Thyroid gland (tissue), 4 donors: ENCODE data around the gene EHMT1. TPM values are rescaled to one million over a fixed set of nuclear protein-coding genes. Genes with fewer than 3 reads are reported as not detected.
"Not testable (repeated sequence)": the region's sequence is repeated elsewhere in the genome, so short reads cannot be mapped to it uniquely, and the experiment has no call there.

Experiments used
- DNase-seq, 2 donors: peaks; one replicate each; pipeline ENCODE4 v3.0.0-alpha.2; 2019
- H3K27ac ChIP-seq, 3 donors: fragments of 200-600 bp; sonication (generic); 1 replicate in 2 of 3; 2 replicates in 1 of 3; pipeline ENCODE4 v1.5.1; 2016 to 2019; ENCODE audit warnings: mild to moderate bottlenecking in 1 of 3, moderate library complexity in 1 of 3
- H3K27me3 ChIP-seq: fragments of 200-600 bp; sonication (generic); one replicate; pipeline ENCODE4 v1.5.1; 2019
- H3K36me3 ChIP-seq, 2 donors: fragments of 200-600 bp; sonication (generic); one replicate each; pipeline ENCODE4 v1.5.1; 2016 to 2019
- H3K4me1 ChIP-seq, 2 donors: fragments of 200-600 bp; sonication (generic); one replicate each; pipeline ENCODE4 v1.5.1; 2017 to 2019
- H3K4me3 ChIP-seq, 3 donors: fragments of 200-600 bp; sonication (generic); replicated peaks in 1 of 3; 1 replicate in 2 of 3; 2 replicates in 1 of 3; pipeline ENCODE4 v1.5.1; 2016; ENCODE audit warnings: mild to moderate bottlenecking in 1 of 3
- H3K9me3 ChIP-seq: fragments of 200-600 bp; sonication (generic); one replicate; pipeline ENCODE4 v1.5.1; 2017
- CTCF ChIP-seq, 6 experiments: fragments of 200-600 bp in 3 of 6; fragments of 450-650 bp in 3 of 6; sonication (generic) in 3 of 6; IDR thresholded peaks; one replicate each; pipeline ENCODE4 v1.5.1; 2016 to 2019; ENCODE audit warnings: antibody characterized with exemption in 6 of 6, mild to moderate bottlenecking in 2 of 6, inconsistent platforms in 1 of 6, moderate library complexity in 1 of 6
- POLR2A ChIP-seq, 2 donors: fragments of 450-650 bp; IDR thresholded peaks; one replicate each; pipeline ENCODE4 v1.6.1; 2017; ENCODE audit warnings: antibody characterized with exemption in 2 of 2, mild to moderate bottlenecking in 2 of 2, moderate library complexity in 1 of 2
- WGBS, 2 donors: methylation state at CpG; one replicate each; pipeline ENCODE4 v1.1.5; 2017; 5-methylcytosine and 5-hydroxymethylcytosine counted together
- intact Hi-C: fragments of 100-400 bp; cut with DNase I; formaldehyde crosslinking; loops from one replicate; pipeline ENCODE4 v1.15.1; 2023
- total RNA-seq, 4 donors: library from RNA; depleted of rRNA; stranded (reverse); fragments of >200 nt; gene quantifications; one replicate each; pipeline ENCODE4 v1.2.3, GENCODE V29; 2016

Gene EHMT1
- total RNA-seq, 4 donors from 2014 or later, result 56.8 to 99.5 (median 94.4) TPM

DNA sequence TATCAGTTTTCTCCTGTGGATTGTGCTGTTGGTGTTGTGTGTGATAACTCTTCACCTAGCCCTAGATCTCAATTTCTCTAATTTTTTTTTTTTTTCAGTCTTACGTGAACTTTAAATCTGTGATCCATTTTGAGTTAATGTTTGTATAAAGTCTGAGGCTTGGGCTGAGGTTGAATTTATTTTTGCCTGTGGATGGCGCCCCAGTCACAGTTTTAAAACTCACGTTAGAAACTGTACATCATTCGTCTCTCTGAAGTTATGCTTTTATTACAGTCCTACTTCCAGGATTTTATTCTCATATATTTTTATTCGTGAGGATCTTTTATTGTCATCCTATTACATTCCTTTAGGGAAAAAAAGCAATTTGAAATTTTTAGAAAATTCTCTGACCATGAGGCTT is 103.1 kb downstream of the EHMT1 start:
- H3K36me3 ChIP-seq, result peaks cover 12 to 14% of the 10 kb centered on the region in 2 donors
- no peaks in the 10 kb centered on the region for H3K9me3 ChIP-seq
- H3K4me1 ChIP-seq, result peaks cover 11 to 21% of the 10 kb centered on the region in 2 donors
- H3K27me3 ChIP-seq, result no peaks in the 10 kb centered on the region
- TF ChIP-seq POLR2A (IDR thresholded peaks at IDR 0.05) (no peak), CTCF (IDR thresholded peaks at IDR 0.05) (peak in 2 of 6 experiments; percentile 12 to 21)
- H3K4me3 ChIP-seq, result no peak overlapping the region
- no peak for DNase-seq
- H3K27ac ChIP-seq, result no peak overlapping the region
- intact Hi-C loops, result no loop called here
- 86 to 88% methylated on average over 5 of the region's 5 CpGs for WGBS, 2 donors

DNA sequence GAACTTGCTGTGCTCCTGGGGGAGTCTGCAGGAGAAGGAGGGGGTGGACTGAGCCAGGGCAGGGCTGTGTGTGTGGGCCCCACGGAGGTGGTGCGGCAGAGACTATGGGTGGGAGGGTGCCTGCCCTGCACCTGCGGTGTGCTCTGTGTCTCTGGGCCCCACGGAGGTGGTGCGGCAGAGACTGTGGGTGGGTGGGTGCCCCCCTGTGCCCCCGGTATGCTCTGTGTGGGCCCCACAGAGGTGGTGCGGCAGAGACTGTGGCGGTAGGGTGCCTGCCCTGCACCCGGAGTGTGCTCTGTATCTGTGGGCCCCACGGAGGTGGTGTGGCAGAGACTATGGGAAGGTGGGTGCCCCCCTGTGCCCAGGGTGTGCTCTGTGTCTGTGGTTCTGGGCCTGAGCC is 103.7 kb downstream of the EHMT1 start:
- Histone ChIP-seq H3K4me3 (no peak overlapping the region), H3K4me1 (peaks cover 14 to 26% of the 10 kb centered on the region in 2 donors), H3K36me3 (peaks cover 7 to 10% of the 10 kb centered on the region in 2 donors), H3K9me3 (no peaks in the 10 kb centered on the region), H3K27ac (peak overlapping the region in 1 of 3 donors; percentile 10), H3K27me3 (no peaks in the 10 kb centered on the region)
- no peak for DNase-seq
- no peak for TF ChIP-seq CTCF (IDR thresholded peaks at IDR 0.05)
- no peak for TF ChIP-seq POLR2A (IDR thresholded peaks at IDR 0.05)
- intact Hi-C loops, result no loop called here
- WGBS, 2 donors, result 70 to 83% methylated on average over 2 to 5 of the region's 10 CpGs

DNA sequence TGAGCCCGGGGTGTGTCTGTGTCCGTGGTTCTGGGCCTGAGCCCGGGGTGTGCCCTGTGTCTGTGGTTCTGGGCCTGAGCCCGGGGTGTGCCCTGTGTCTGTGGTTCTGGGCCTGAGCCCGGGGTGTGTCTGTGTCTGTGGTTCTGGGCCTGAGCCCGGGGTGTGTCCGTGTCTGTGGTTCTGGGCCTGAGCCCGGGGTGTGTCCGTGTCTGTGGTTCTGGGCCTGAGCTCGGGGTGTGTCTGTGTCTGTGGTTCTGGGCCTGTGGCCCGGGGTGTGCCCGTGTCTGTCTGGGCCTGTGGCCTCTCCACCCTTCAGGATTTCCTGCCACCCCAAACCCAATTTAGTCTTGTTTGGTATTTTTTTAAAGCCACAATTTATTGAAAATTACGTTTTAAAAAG is 104.6 kb downstream of the EHMT1 start:
- H3K9me3 ChIP-seq, DNase-seq, intact Hi-C loops, H3K36me3 ChIP-seq, H3K4me3 ChIP-seq, H3K27me3 ChIP-seq: not testable (repeated sequence)
- Histone ChIP-seq H3K27ac (peak overlapping the region in 2 of 3 donors; percentile 25 to 44), H3K4me1 (peaks cover 22 to 35% of the 10 kb centered on the region in 2 donors)
- 81 to 86% methylated on average over 4 to 5 of the region's 13 CpGs for WGBS, 2 donors

DNA sequence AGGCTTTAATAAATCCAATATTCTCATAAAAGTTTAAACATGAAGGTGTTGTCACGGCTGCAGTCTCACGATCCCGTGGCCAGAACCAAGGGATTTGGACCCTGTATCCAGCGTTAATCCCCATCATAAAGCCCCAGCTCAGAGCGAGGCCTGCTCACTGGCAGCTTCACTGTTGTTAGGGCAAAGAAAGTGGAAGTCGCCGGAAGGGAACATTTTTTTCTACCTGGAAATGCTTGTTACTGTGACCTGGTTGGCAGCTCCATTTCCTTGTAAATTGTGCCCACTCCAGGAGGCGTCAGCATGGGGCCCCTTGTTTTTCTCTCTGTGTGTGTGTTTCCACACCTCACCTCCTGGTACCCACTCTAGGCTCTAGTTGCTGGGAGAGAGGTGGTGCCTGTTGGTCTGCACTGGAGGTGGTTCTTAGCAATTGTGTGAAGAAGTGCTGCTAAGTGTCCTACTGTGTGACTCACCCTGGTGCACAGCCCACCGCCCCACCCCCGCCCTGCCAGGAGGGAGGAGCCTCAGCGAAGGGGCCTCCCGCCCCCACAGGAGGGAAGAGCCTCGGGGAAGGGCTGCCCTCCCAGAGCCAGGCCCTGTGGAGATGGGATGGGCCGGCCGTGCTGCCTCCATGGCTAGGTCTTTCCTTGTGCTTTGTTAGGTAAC is 105.1 kb downstream of the EHMT1 start:
- DNase-seq, result peak; percentile 43 to 70
- Histone ChIP-seq H3K4me1 (peaks cover 28 to 39% of the 10 kb centered on the region in 2 donors), H3K4me3 (no peak overlapping the region), H3K9me3 (no peaks in the 10 kb centered on the region), H3K36me3 (peaks cover 0 to 4% of the 10 kb centered on the region in 2 donors), H3K27ac (peak overlapping the region in 2 of 3 donors; percentile 25 to 44), H3K27me3 (no peaks in the 10 kb centered on the region)
- TF ChIP-seq CTCF (IDR thresholded peaks at IDR 0.05), result no peak
- TF ChIP-seq POLR2A (IDR thresholded peaks at IDR 0.05), result no peak
- intact Hi-C loops, result no loop called here
- 64 to 78% methylated on average over 8 to 13 of the region's 15 CpGs for WGBS, 2 donors

DNA sequence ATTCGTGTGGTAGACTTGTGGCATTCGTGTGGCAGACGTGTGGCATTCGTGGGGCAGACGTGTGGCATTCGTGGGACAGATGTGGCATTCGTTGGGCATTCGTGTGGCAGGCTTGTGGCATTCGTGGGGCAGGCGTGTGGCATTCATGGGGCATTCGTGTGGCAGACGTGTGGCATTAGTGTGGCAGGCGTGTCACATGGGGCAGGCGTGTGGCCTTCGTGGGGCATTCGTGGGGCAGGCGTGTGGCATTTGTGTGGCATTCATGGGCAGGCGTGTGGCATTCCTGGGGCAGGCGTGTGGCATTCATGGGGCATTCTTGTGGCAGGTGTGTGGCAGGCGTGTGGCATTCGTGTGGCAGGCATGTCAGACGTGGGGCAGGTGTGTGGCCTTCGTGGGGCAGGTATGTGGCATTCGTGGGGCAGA is 106.0 kb downstream of the EHMT1 start:
- TF ChIP-seq CTCF (IDR thresholded peaks at IDR 0.05) (no peak), POLR2A (IDR thresholded peaks at IDR 0.05) (no peak)
- 97% methylated on average over 24 of the region's 24 CpGs for WGBS, 2 donors

More for the DNA sequence above, 106.0 kb downstream of the EHMT1 start:
- no peaks in the 10 kb centered on the region for H3K9me3 ChIP-seq
- DNase-seq, result no peak
- intact Hi-C loops, result no loop called here
- H3K27ac ChIP-seq, result no peak overlapping the region
- no peak overlapping the region for H3K4me3 ChIP-seq
- peaks cover 37 to 48% of the 10 kb centered on the region in 2 donors for H3K4me1 ChIP-seq
- H3K36me3 ChIP-seq, result peaks cover 0 to 4% of the 10 kb centered on the region in 2 donors
- no peaks in the 10 kb centered on the region for H3K27me3 ChIP-seq
